ENCODE measurements around the gene GDF10. TPM values are rescaled to one million over a fixed set of nuclear protein-coding genes. Genes with fewer than 3 reads are reported as not detected.

Gene GDF10
- total RNA-seq, 2 donors from 2014 or later, result 0.63 to 1.9 TPM

- H3K4me1 ChIP-seq, result no peaks in the 10 kb centered on the region
- no peak for DNase-seq (ENCODE audit: low spot score)
- no peaks in the 10 kb centered on the region for H3K36me3 ChIP-seq
- no peak for TF ChIP-seq CTCF (IDR thresholded peaks at IDR 0.05)
- no peaks in the 10 kb centered on the region for H3K9me3 ChIP-seq
- no peak overlapping the region for H3K4me3 ChIP-seq
- no peaks in the 10 kb centered on the region for H3K27me3 ChIP-seq
- no peak overlapping the region for H3K27ac ChIP-seq
Observed at GRCh38 chr10:47349516-47349915, 49.5 kb downstream of the GDF10 start.

- H3K27ac ChIP-seq, result no peak overlapping the region
- H3K9me3 ChIP-seq, result no peaks in the 10 kb centered on the region
- TF ChIP-seq CTCF (IDR thresholded peaks at IDR 0.05), result no peak
Observed at GRCh38 chr10:47349941-47350371, 50.0 kb downstream of the GDF10 start.

GRCh38 chr10:47350671-47351640 is 51.0 kb downstream of the GDF10 start:
- Histone ChIP-seq H3K4me3 (no peak overlapping the region), H3K4me1 (no peaks in the 10 kb centered on the region), H3K27ac (no peak overlapping the region), H3K9me3 (no peaks in the 10 kb centered on the region), H3K36me3 (no peaks in the 10 kb centered on the region), H3K27me3 (no peaks in the 10 kb centered on the region)
- no peak for TF ChIP-seq CTCF (IDR thresholded peaks at IDR 0.05)
- DNase-seq (ENCODE audit: low spot score), result no peak

More at GRCh38 chr10:47349941-47350371, 50.0 kb downstream of the GDF10 start:
- Histone ChIP-seq H3K36me3 (no peaks in the 10 kb centered on the region), H3K27me3 (no peaks in the 10 kb centered on the region), H3K4me3 (no peak overlapping the region), H3K4me1 (no peaks in the 10 kb centered on the region)
- no peak for DNase-seq (ENCODE audit: low spot score)

GRCh38 chr10:47351899-47352815 is 52.2 kb downstream of the GDF10 start:
- H3K4me3 ChIP-seq, result no peak overlapping the region
- no peak overlapping the region for H3K27ac ChIP-seq
- DNase-seq (ENCODE audit: low spot score), result no peak
- no peaks in the 10 kb centered on the region for H3K27me3 ChIP-seq
- H3K9me3 ChIP-seq, result no peaks in the 10 kb centered on the region
- H3K36me3 ChIP-seq, result no peaks in the 10 kb centered on the region
- no peak for TF ChIP-seq CTCF (IDR thresholded peaks at IDR 0.05)
- no peaks in the 10 kb centered on the region for H3K4me1 ChIP-seq

- Histone ChIP-seq H3K4me3 (no peak overlapping the region), H3K4me1 (no peaks in the 10 kb centered on the region), H3K27me3 (no peaks in the 10 kb centered on the region), H3K36me3 (no peaks in the 10 kb centered on the region), H3K27ac (no peak overlapping the region), H3K9me3 (no peaks in the 10 kb centered on the region)
- no peak for DNase-seq (ENCODE audit: low spot score)
- no peak for TF ChIP-seq CTCF (IDR thresholded peaks at IDR 0.05)
Observed at GRCh38 chr10:47353351-47353750, 53.4 kb downstream of the GDF10 start.

Data from right atrium auricular region (tissue), 2 donors.